HepG2 (cell line): ENCODE data around the gene WSCD2. TPM values are rescaled to one million over a fixed set of nuclear protein-coding genes. Genes with fewer than 3 reads are reported as not detected.

ENCODE experiments used
- ATAC-seq: fragments of 200-7000 bp; cut with Tn5 transposase; 3 replicates; pipeline ENCODE4 v1.9.1; 2020; ENCODE audit warnings: mild to moderate bottlenecking, moderate library complexity
- BruUV-seq: library from RNA; stranded (reverse); fragments of 400-500 nt; replicated peaks from 2 replicates; lab custom pipeline; 2021; lab: Mats Ljungman, UMichigan
- CTCF ChIA-PET: fragments of 300-600 bp; formaldehyde crosslinking; extraction: SDS; loops from one replicate; lab custom pipeline; 2021; ENCODE audit warnings: low total read pairs, inconsistent platforms, low intra/inter-chr PET ratio; lab: Yijun Ruan, JAX
- POLR2A ChIA-PET: fragments of 350-600 bp; sonication (Branson Sonifier 250); formaldehyde crosslinking; loops from one replicate; lab custom pipeline; 2020; ENCODE audit warnings: antibody characterized with exemption, inconsistent platforms; lab: Yijun Ruan, JAX
- DNase-seq: peaks from one replicate; pipeline ENCODE4 v3.0.0-alpha.2; 2015; ENCODE audit warnings: low spot score
- FAIRE-seq: peaks from 3 replicates; lab custom pipeline; 2011; peaks lifted over from hg19 to GRCh38; lab: Jason Lieb, UNC
- H2AFZ ChIP-seq: one replicate; pipeline ENCODE4 v1.6.1; 2011; ENCODE audit warnings: low read length, inconsistent platforms
- H3K27ac ChIP-seq: fragments of 300-600 bp; 3 replicates; pipeline ENCODE4 v1.8.0; 2011; ENCODE audit warnings: mixed run types, mild to moderate bottlenecking, mixed read lengths, low read length, inconsistent platforms; ENCODE audit not compliant: insufficient read depth; ENCODE audit errors: extremely low read length
- H3K27me3 ChIP-seq, 2 experiments: fragments of 200-600 bp in 1 of 2; 2 replicates in 1 of 2; 3 replicates in 1 of 2; pipeline versions ENCODE4 v1.6.0 to v1.8.0; 2011; ENCODE audit warnings: low read length in 2 of 2, mild to moderate bottlenecking in 2 of 2, moderate library complexity in 2 of 2, inconsistent platforms in 1 of 2; ENCODE audit not compliant: insufficient read depth in 2 of 2, control insufficient read depth in 1 of 2
- H3K36me3 ChIP-seq, 2 experiments: fragments of 200-600 bp in 1 of 2; replicated peaks in 1 of 2; 2 replicates in 1 of 2; 3 replicates in 1 of 2; pipeline versions ENCODE4 v1.5.1 to v1.8.0; 2011; ENCODE audit warnings: low read length in 2 of 2, inconsistent platforms in 1 of 2; ENCODE audit not compliant: insufficient read depth in 2 of 2, control insufficient read depth in 1 of 2
- H3K4me1 ChIP-seq: 2 replicates; pipeline ENCODE4 v1.5.1; 2012; ENCODE audit warnings: low read length, inconsistent platforms; ENCODE audit not compliant: insufficient read depth
- H3K4me2 ChIP-seq: 2 replicates; pipeline ENCODE4 v1.6.0; 2011; ENCODE audit warnings: low read depth, low read length, inconsistent platforms
- H3K4me3 ChIP-seq, 3 experiments: fragments of 200-600 bp in 1 of 3; sonication (generic), shearing (Covaris generic) in 1 of 3; replicated peaks in 1 of 3; 2 replicates each; pipeline ENCODE4 v1.5.1; 2011 to 2016; ENCODE audit warnings: low read length in 3 of 3, inconsistent platforms in 2 of 3, low read depth in 2 of 3, mild to moderate bottlenecking in 2 of 3, control low read depth in 1 of 3, mixed read lengths in 1 of 3; ENCODE audit not compliant: insufficient read depth in 1 of 3
- H3K79me2 ChIP-seq: one replicate; pipeline ENCODE4 v1.6.1; 2011; ENCODE audit warnings: low read length, inconsistent platforms; ENCODE audit not compliant: insufficient read depth
- H3K9ac ChIP-seq: 2 replicates; pipeline ENCODE4 v1.6.0; 2011; ENCODE audit warnings: mild to moderate bottlenecking, low read depth, low read length, inconsistent platforms; ENCODE audit not compliant: insufficient read depth
- H3K9me3 ChIP-seq: 2 replicates; pipeline ENCODE4 v1.5.1; 2012; ENCODE audit warnings: mild to moderate bottlenecking, low read length
- H4K20me1 ChIP-seq: 2 replicates; pipeline ENCODE4 v1.6.0; 2011; ENCODE audit warnings: inconsistent platforms, mild to moderate bottlenecking, low read length, moderate library complexity; ENCODE audit not compliant: insufficient read depth
- FOSL2 ChIP-seq: sonication (generic); formaldehyde crosslinking; IDR thresholded peaks from 2 replicates; pipeline ENCODE4 v1.4.0; 2020; ENCODE audit warnings: missing genetic modification reagents
- GABPA ChIP-seq, 2 experiments: IDR thresholded peaks; 2 replicates each; pipeline ENCODE4 v1.6.1; 2011 to 2016; ENCODE audit warnings: low read depth in 2 of 2, low read length in 1 of 2, missing biosample characterization in 1 of 2, missing genetic modification characterization in 1 of 2
- JARID2 ChIP-seq: sonication (generic); formaldehyde crosslinking; IDR thresholded peaks from 2 replicates; pipeline ENCODE4 v1.8.1; 2023; ENCODE audit warnings: missing genetic modification reagents, inconsistent platforms; ENCODE audit not compliant: insufficient replicate concordance
- KDM6A ChIP-seq: IDR thresholded peaks from 2 replicates; pipeline ENCODE4 v1.6.1; 2016; ENCODE audit warnings: low read depth
- REXO4 ChIP-seq: sonication (generic); formaldehyde crosslinking; IDR thresholded peaks from 2 replicates; pipeline ENCODE4 v1.8.0; 2022; ENCODE audit warnings: missing genetic modification reagents, mild to moderate bottlenecking, borderline replicate concordance
- XRCC5 ChIP-seq: fragments of 200-400 bp; formaldehyde crosslinking; optimal IDR thresholded peaks from 2 replicates; pipeline ENCODE3; 2017; ENCODE audit warnings: mild to moderate bottlenecking, low read length
- ZFP90 ChIP-seq: sonication (generic); formaldehyde crosslinking; IDR thresholded peaks from 2 replicates; pipeline ENCODE4 v1.8.0; 2022; ENCODE audit warnings: missing genetic modification reagents, mild to moderate bottlenecking, inconsistent platforms, borderline replicate concordance
- ZFYVE20 ChIP-seq: sonication (generic); formaldehyde crosslinking; IDR thresholded peaks from 2 replicates; pipeline ENCODE4 v1.8.0; 2023; ENCODE audit warnings: low read depth, mild to moderate bottlenecking, moderate library complexity, missing genetic modification reagents, borderline replicate concordance
- ZKSCAN8 ChIP-seq: IDR thresholded peaks from 2 replicates; pipeline ENCODE4 v1.6.1; 2016; ENCODE audit warnings: borderline replicate concordance, missing genetic modification reagents, missing compliant biosample characterization
- ZNF264 ChIP-seq: sonication (generic); formaldehyde crosslinking; IDR thresholded peaks from 2 replicates; pipeline ENCODE4 v1.4.0; 2020; ENCODE audit warnings: missing genetic modification reagents
- ZNF354B ChIP-seq: sonication (generic); formaldehyde crosslinking; IDR thresholded peaks from 2 replicates; pipeline ENCODE4 v1.8.0; 2022; ENCODE audit warnings: mild to moderate bottlenecking, missing genetic modification reagents
- ZNF362 ChIP-seq: sonication (generic); formaldehyde crosslinking; IDR thresholded peaks from 2 replicates; pipeline ENCODE4 v1.4.0; 2020; ENCODE audit warnings: missing genetic modification reagents, mild to moderate bottlenecking, borderline replicate concordance
- ZNF703 ChIP-seq: sonication (generic); formaldehyde crosslinking; IDR thresholded peaks from 2 replicates; pipeline ENCODE4 v1.5.1; 2020; ENCODE audit warnings: missing genetic modification reagents, mild to moderate bottlenecking, moderate library complexity, borderline replicate concordance
- ZNF878 ChIP-seq: sonication (generic); formaldehyde crosslinking; IDR thresholded peaks from 2 replicates; pipeline ENCODE4 v1.8.1; 2023; ENCODE audit warnings: mild to moderate bottlenecking, missing genetic modification reagents, moderate library complexity
- WGBS: methylation state at CpG from one replicate; pipeline ENCODE4 v1.1.6; 2017; ENCODE audit warnings: low lambda C conversion rate; 5-methylcytosine and 5-hydroxymethylcytosine counted together
- in situ Hi-C: cut with HindIII; loops from 2 replicates; pipeline ENCODE4 v1.10.0; 2017; ENCODE audit warnings: low pct_unique_long_range_greater_than_20kb; ENCODE audit not compliant: extremely low pct_ligation_motif_present
- intact Hi-C: fragments of 100-400 bp; cut with micrococcal nuclease; formaldehyde crosslinking; loops from one replicate; pipeline ENCODE4 v1.10.0; 2022; ENCODE audit not compliant: unreplicated experiment
- polyA plus RNA-seq, 8 experiments: library from polyadenylated mRNA; depleted of rRNA in 3 of 8; stranded (reverse) in 7 of 8; unstranded in 1 of 8; fragments of >200 nt; fragmentation: Illumina TruSeq in 4 of 8; extraction: Trizol in 4 of 8; gene quantifications; 2 replicates each; pipeline versions ENCODE4 v1.2.1 to v1.2.3, GENCODE V29; 2011 to 2016; ENCODE audit warnings: low read depth in 4 of 8, missing spikeins in 1 of 8, mixed read lengths in 1 of 8; ENCODE audit not compliant: insufficient read depth in 1 of 8
- total RNA-seq, 5 experiments: library from RNA; depleted of rRNA; stranded (reverse); fragments of >200 nt; fragmentation: Illumina TruSeq; extraction: Trizol; gene quantifications; 2 replicates each; pipeline ENCODE4 v1.2.3, GENCODE V29; 2016; ENCODE audit warnings: low read depth in 1 of 5
- TF ChIP-seq, protein P1 (sequence below): sonication (generic); formaldehyde crosslinking; IDR thresholded peaks from 2 replicates; pipeline ENCODE4; 2020; ENCODE audit warnings: missing genetic modification reagents, mild to moderate bottlenecking, borderline replicate concordance

WSCD2 gene
- total and polyA plus RNA-seq, 2 of the 13 experiments (the other 11 are each of a cell fraction or from before 2014, with no cell fraction given): not detected

GRCh38 chr12:108176292-108176691 is 47.2 kb downstream of the WSCD2 start:
- ATAC-seq: no peak
- H3K4me3 ChIP-seq: no peak overlapping the region
- TF ChIP-seq XRCC5 (no peak), ZKSCAN8 (CRISPR knock-in tag) (no peak), GABPA (IDR thresholded peaks at IDR 0.05; ENCODE audit: low read depth, low read length) (no peak), GABPA (CRISPR knock-in tag; IDR thresholded peaks at IDR 0.05; ENCODE audit: low read depth) (no peak)
- TF ChIP-seq, protein P1, sequence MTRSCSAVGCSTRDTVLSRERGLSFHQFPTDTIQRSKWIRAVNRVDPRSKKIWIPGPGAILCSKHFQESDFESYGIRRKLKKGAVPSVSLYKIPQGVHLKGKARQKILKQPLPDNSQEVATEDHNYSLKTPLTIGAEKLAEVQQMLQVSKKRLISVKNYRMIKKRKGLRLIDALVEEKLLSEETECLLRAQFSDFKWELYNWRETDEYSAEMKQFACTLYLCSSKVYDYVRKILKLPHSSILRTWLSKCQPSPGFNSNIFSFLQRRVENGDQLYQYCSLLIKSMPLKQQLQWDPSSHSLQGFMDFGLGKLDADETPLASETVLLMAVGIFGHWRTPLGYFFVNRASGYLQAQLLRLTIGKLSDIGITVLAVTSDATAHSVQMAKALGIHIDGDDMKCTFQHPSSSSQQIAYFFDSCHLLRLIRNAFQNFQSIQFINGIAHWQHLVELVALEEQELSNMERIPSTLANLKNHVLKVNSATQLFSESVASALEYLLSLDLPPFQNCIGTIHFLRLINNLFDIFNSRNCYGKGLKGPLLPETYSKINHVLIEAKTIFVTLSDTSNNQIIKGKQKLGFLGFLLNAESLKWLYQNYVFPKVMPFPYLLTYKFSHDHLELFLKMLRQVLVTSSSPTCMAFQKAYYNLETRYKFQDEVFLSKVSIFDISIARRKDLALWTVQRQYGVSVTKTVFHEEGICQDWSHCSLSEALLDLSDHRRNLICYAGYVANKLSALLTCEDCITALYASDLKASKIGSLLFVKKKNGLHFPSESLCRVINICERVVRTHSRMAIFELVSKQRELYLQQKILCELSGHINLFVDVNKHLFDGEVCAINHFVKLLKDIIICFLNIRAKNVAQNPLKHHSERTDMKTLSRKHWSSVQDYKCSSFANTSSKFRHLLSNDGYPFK: no peak
- TF ChIP-seq, all 625 proteins: peak for 0
- intact Hi-C loops: no loop called here
- ChIA-PET POLR2A (no interaction called here), CTCF (no interaction called here)
- Histone ChIP-seq H4K20me1 (no peaks in the 10 kb centered on the region), H3K9me3 (no peaks in the 10 kb centered on the region), H2AFZ (no peak overlapping the region), H3K36me3 (no peaks in the 10 kb centered on the region), H3K4me1 (no peaks in the 10 kb centered on the region), H3K27ac (no peak overlapping the region), H3K27me3 (peaks cover 0 to 7% of the 10 kb centered on the region in 2 experiments; a peak in 2 of 5 replicates), H3K9ac (no peak overlapping the region), H3K4me2 (no peak overlapping the region), H3K79me2 (no peaks in the 10 kb centered on the region)
- no peak for FAIRE-seq
- DNase-seq: no peak
- in situ Hi-C loops: loop anchor here (25.0 kb wide), 1 partner anchor 189 kb away; no protein-coding TSS in a partner anchor
- WGBS: 18% methylated on average over 3 of the region's 3 CpGs
- no TSS peak for BruUV-seq

GRCh38 chr12:108177131-108177530 is 48.0 kb downstream of the WSCD2 start:
- ChIA-PET POLR2A (no interaction called here), CTCF (no interaction called here)
- no peak overlapping the region for H3K27ac ChIP-seq
- H3K9me3 ChIP-seq: no peaks in the 10 kb centered on the region
- intact Hi-C loops: no loop called here
- DNase-seq: no peak
- peaks cover 0 to 8% of the 10 kb centered on the region in 2 experiments; a peak in 2 of 5 replicates for H3K27me3 ChIP-seq
- no peak for FAIRE-seq
- no peak for ATAC-seq
- no peaks in the 10 kb centered on the region for H4K20me1 ChIP-seq
- H3K36me3 ChIP-seq: no peaks in the 10 kb centered on the region
- no peaks in the 10 kb centered on the region for H3K4me1 ChIP-seq
- in situ Hi-C loops: loop anchor here (25.0 kb wide), 1 partner anchor 190 kb away; no protein-coding TSS in a partner anchor
- no TSS peak for BruUV-seq
- WGBS: 18% methylated on average over 3 of the region's 3 CpGs
- no peak overlapping the region for H3K4me2 ChIP-seq
- H3K79me2 ChIP-seq: no peaks in the 10 kb centered on the region
- H2AFZ ChIP-seq: no peak overlapping the region
- H3K9ac ChIP-seq: no peak overlapping the region
- H3K4me3 ChIP-seq: no peak overlapping the region
- TF ChIP-seq ZNF354B (CRISPR knock-in tag) (no peak), REXO4 (no peak), ZNF703 (CRISPR knock-in tag) (no peak), ZNF264 (no peak), KDM6A (CRISPR knock-in tag) (no peak), ZNF878 (CRISPR knock-in tag) (no peak), FOSL2 (CRISPR knock-in tag) (no peak), ZFYVE20 (CRISPR knock-in tag) (no peak), ZNF362 (CRISPR knock-in tag) (no peak), JARID2 (CRISPR knock-in tag) (no peak), ZFP90 (CRISPR knock-in tag) (no peak)
